HUES64 (cell line): Measurements from ENCODE around the gene TRERF1.

Experiments
- H3K27ac ChIP-seq: 2 replicates; pipeline ENCODE4 v1.7.0; 2013; ENCODE audit warnings: low read depth, low read length, inconsistent platforms
- H3K27me3 ChIP-seq: 2 replicates; pipeline ENCODE4 v1.6.1; 2013; ENCODE audit warnings: mild to moderate bottlenecking, low read length; ENCODE audit not compliant: insufficient read depth
- H3K36me3 ChIP-seq: 2 replicates; pipeline ENCODE4 v1.6.1; 2013; ENCODE audit warnings: mild to moderate bottlenecking, low read length; ENCODE audit not compliant: insufficient read depth
- H3K4me1 ChIP-seq: 2 replicates; pipeline ENCODE4 v1.6.1; 2013; ENCODE audit warnings: mild to moderate bottlenecking, low read length, moderate library complexity; ENCODE audit not compliant: insufficient read depth
- H3K4me3 ChIP-seq: 2 replicates; pipeline ENCODE4 v1.5.1; 2013; ENCODE audit warnings: mild to moderate bottlenecking, low read length, moderate library complexity
- H3K9ac ChIP-seq: 2 replicates; pipeline ENCODE4 v1.6.1; 2013; ENCODE audit warnings: mild to moderate bottlenecking, low read depth, low read length
- H3K9me3 ChIP-seq: 2 replicates; pipeline ENCODE4 v1.6.1; 2013; ENCODE audit warnings: low read depth, low read length; ENCODE audit not compliant: insufficient read depth
- WGBS: fragments of 150-250, 120-280 bp; methylation state at CpG from one replicate; pipeline ENCODE4 v1.1.7; 2013; ENCODE audit warnings: missing lambda C conversion rate; 5-methylcytosine and 5-hydroxymethylcytosine counted together

TRERF1 gene

GRCh38 chr6:42176981-42177380, 274.7 kb downstream of the TRERF1 start:
- Histone ChIP-seq H3K4me3 (peak overlapping the region; percentile 62), H3K9ac (no peak overlapping the region; the same call in 1 of the 2 replicates), H3K9me3 (no peaks in the 10 kb centered on the region), H3K4me1 (peaks cover 11% of the 10 kb centered on the region), H3K36me3 (no peaks in the 10 kb centered on the region; the same call in 1 of the 2 replicates), H3K27me3 (no peaks in the 10 kb centered on the region), H3K27ac (peak overlapping the region; percentile 92; the same call in 1 of the 2 replicates)

GRCh38 chr6:42175860-42176259, 275.9 kb downstream of the TRERF1 start:
- H3K4me1 ChIP-seq: peaks cover 11% of the 10 kb centered on the region
- H3K27me3 ChIP-seq: no peaks in the 10 kb centered on the region
- 67% methylated on average over 5 of the region's 5 CpGs for WGBS
- H3K4me3 ChIP-seq: no peak overlapping the region
- no peak overlapping the region for H3K9ac ChIP-seq
- no peaks in the 10 kb centered on the region; the same call in 1 of the 2 replicates for H3K36me3 ChIP-seq
- no peak overlapping the region for H3K27ac ChIP-seq
- H3K9me3 ChIP-seq: no peaks in the 10 kb centered on the region
